Vagina (tissue), 2 donors: Measurements from ENCODE around the gene PSAPL1. TPM values are rescaled to one million over a fixed set of nuclear protein-coding genes. Genes with fewer than 3 reads are reported as not detected.

Source experiments
- DNase-seq, 2 donors: peaks; one replicate each; pipeline ENCODE4 v3.0.0-alpha.2; 2017; ENCODE audit errors: extremely low spot score in 2 of 2
- H3K27ac ChIP-seq: fragments of 200-600 bp; sonication (generic); one replicate; pipeline ENCODE4 v1.5.1; 2019
- H3K27me3 ChIP-seq: fragments of 200-600 bp; sonication (generic); one replicate; pipeline ENCODE4 v1.5.1; 2019
- H3K36me3 ChIP-seq, 2 donors: fragments of 200-600 bp; sonication (generic); one replicate each; pipeline ENCODE4 v1.5.1; 2017 to 2019
- H3K4me1 ChIP-seq: fragments of 200-600 bp; sonication (generic); one replicate; pipeline ENCODE4 v1.5.1; 2019
- H3K4me3 ChIP-seq, 2 donors: fragments of 200-600 bp; sonication (generic); 1 replicate in 1 of 2; 2 replicates in 1 of 2; pipeline ENCODE4 v1.5.1; 2016 to 2019
- H3K9me3 ChIP-seq: fragments of 200-600 bp; sonication (generic); one replicate; pipeline ENCODE4 v1.5.1; 2019
- CTCF ChIP-seq, 3 experiments: fragments of 450-650 bp in 2 of 3; fragments of 200-600 bp in 1 of 3; sonication (generic) in 1 of 3; IDR thresholded peaks; one replicate each; pipeline ENCODE4 v1.5.1; 2017 to 2019; ENCODE audit warnings: antibody characterized with exemption in 3 of 3, mild to moderate bottlenecking in 2 of 3, moderate library complexity in 2 of 3
- POLR2A ChIP-seq, 2 donors: fragments of 450-650 bp; IDR thresholded peaks; one replicate each; pipeline ENCODE4 v1.6.1; 2017; ENCODE audit warnings: antibody characterized with exemption in 2 of 2, mild to moderate bottlenecking in 2 of 2, moderate library complexity in 2 of 2
- POLR2AphosphoS5 ChIP-seq, 2 donors: sonication (generic); formaldehyde crosslinking; IDR thresholded peaks; one replicate each; pipeline ENCODE4 v1.9.0; 2017; ENCODE audit warnings: antibody characterized with exemption in 2 of 2, mild to moderate bottlenecking in 2 of 2, low read depth in 1 of 2; ENCODE audit not compliant: insufficient read depth in 1 of 2
- intact Hi-C: fragments of 100-400 bp; cut with DNase I; formaldehyde crosslinking; loops from one replicate; pipeline ENCODE4 v1.15.1; 2023
- total RNA-seq: library from RNA; depleted of rRNA; stranded (reverse); fragments of >200 nt; gene quantifications from one replicate; pipeline ENCODE4 v1.2.3, GENCODE V29; 2016

The PSAPL1 gene
- total RNA-seq, 1 donor from 2014 or later = not detected

DNA sequence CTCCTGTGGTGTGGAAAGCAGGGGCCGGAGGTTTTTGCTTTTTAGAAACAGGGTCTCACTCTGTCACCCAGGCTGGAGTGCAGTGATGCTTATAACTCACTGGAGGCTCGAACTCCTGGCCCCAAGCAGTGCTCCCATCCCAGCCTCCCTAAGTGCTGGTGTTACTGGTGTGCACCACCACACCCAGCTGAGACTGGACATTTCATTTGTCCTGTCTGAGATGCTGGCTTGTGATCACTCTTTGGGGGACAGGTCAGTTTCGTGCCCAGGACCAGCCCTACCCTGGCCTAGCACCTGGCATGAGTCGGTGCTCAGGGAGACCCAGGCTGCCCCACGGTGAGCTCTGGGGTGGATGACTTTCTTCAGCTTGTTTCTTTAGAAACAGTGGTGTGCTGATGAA lies 11.3 kb downstream of the PSAPL1 start:
- H3K27me3 ChIP-seq = no peaks in the 10 kb centered on the region
- no peak overlapping the region for H3K4me3 ChIP-seq
- no peak for DNase-seq
- H3K36me3 ChIP-seq = no peaks in the 10 kb centered on the region
- no peaks in the 10 kb centered on the region for H3K4me1 ChIP-seq
- TF ChIP-seq POLR2AphosphoS5 (IDR thresholded peaks at IDR 0.05; ENCODE audit: insufficient read depth in 1 of 2, low read depth in 1 of 2) (no peak), CTCF (IDR thresholded peaks at IDR 0.05) (no peak), POLR2A (IDR thresholded peaks at IDR 0.05) (no peak)
- H3K27ac ChIP-seq = no peak overlapping the region
- intact Hi-C loops = no loop called here
- no peaks in the 10 kb centered on the region for H3K9me3 ChIP-seq

DNA sequence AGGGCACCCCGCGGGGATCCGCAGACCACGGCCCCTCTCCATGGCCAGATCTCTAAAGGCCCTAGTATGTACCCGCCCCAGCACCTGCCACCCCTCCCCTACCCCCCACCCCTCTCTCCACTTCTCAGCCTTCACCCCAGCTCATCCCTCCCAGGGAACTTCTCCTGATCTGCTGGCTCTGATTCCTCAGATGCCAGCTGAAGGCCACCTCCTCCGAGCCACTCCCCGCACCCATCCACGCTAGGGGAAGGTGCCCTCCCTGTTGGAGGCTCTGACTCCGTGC lies 11.9 kb downstream of the PSAPL1 start:
- intact Hi-C loops = no loop called here
- Histone ChIP-seq H3K4me3 (no peak overlapping the region), H3K27me3 (no peaks in the 10 kb centered on the region), H3K9me3 (no peaks in the 10 kb centered on the region), H3K36me3 (no peaks in the 10 kb centered on the region), H3K27ac (no peak overlapping the region), H3K4me1 (no peaks in the 10 kb centered on the region)
- no peak for DNase-seq
- TF ChIP-seq POLR2A (IDR thresholded peaks at IDR 0.05) = no peak
- no peak for TF ChIP-seq POLR2AphosphoS5 (IDR thresholded peaks at IDR 0.05; ENCODE audit: insufficient read depth in 1 of 2, low read depth in 1 of 2)
- TF ChIP-seq CTCF (IDR thresholded peaks at IDR 0.05) = no peak

GRCh38 chr4:7422151-7422897 lies 12.4 kb downstream of the PSAPL1 start:
- H3K36me3 ChIP-seq = no peaks in the 10 kb centered on the region
- intact Hi-C loops = no loop called here
- H3K4me1 ChIP-seq = no peaks in the 10 kb centered on the region
- no peaks in the 10 kb centered on the region for H3K9me3 ChIP-seq
- TF ChIP-seq POLR2A (IDR thresholded peaks at IDR 0.05) (no peak), CTCF (IDR thresholded peaks at IDR 0.05) (no peak), POLR2AphosphoS5 (IDR thresholded peaks at IDR 0.05; ENCODE audit: insufficient read depth in 1 of 2, low read depth in 1 of 2) (no peak)
- H3K4me3 ChIP-seq = no peak overlapping the region
- H3K27ac ChIP-seq = no peak overlapping the region
- H3K27me3 ChIP-seq = no peaks in the 10 kb centered on the region
- DNase-seq = no peak

DNA sequence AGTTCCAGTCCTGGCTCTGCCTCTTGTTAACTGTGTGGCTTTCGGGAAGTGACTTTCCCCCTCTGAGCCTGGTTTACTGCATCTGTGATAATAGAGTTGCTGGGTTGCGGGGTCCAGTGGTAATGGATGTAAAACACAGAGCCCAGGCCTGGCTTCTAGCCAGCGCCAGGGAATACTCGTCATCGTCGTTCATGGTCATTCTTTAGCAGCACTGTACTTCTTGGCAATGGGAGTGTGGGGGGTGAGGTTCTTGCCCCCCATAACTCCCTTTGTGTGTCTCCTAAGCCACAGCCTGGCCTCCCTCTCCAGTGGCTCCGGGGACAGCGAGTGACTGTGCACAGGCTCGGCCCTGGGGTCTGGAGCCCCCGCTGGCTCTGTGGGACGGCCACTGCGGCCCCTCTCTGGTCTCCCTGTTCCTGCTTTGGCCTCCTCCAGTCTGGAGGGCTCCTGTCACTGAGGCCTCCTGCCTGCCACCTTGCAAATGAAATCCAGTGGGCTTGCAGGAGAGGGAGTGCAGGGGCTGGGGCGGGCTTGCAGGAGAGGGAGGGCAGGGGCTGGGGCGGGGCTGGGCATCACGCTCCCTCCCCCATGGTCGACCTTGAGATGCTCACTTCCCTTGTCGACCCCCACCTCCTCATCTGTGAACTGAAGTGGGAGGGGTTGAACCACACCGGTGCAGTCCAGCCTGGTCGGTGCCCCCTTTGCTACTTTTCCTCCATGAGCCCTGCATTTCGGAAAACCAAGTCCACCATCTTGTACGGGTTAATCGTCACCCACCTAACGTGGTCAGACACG lies 13.2 kb downstream of the PSAPL1 start:
- intact Hi-C loops = no loop called here
- Histone ChIP-seq H3K27me3 (no peaks in the 10 kb centered on the region), H3K4me3 (no peak overlapping the region), H3K27ac (no peak overlapping the region), H3K9me3 (no peaks in the 10 kb centered on the region), H3K4me1 (no peaks in the 10 kb centered on the region), H3K36me3 (no peaks in the 10 kb centered on the region)
- no peak for TF ChIP-seq CTCF (IDR thresholded peaks at IDR 0.05)
- no peak for TF ChIP-seq POLR2AphosphoS5 (IDR thresholded peaks at IDR 0.05; ENCODE audit: insufficient read depth in 1 of 2, low read depth in 1 of 2)
- no peak for TF ChIP-seq POLR2A (IDR thresholded peaks at IDR 0.05)
- DNase-seq = no peak

DNA sequence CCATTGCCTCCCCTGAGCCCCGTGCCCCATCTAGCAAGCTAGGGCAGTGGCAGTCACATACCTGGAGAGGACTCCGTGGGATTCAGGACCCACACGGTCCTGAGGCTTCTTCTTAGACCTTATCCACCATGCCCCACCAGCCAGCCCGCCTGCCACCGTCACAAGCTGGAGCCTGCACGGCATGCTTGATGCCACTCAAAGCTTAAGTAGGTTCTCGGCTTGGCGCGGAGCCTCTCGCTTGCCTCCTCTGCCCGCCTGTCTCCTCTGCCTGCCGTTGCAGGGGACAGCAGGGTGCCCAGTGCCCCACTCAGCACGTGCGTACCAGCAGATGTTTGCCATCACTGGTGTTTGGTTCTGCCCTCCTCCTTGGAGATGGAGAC lies 14.1 kb downstream of the PSAPL1 start:
- no peaks in the 10 kb centered on the region for H3K27me3 ChIP-seq
- H3K9me3 ChIP-seq = no peaks in the 10 kb centered on the region
- H3K4me3 ChIP-seq = no peak overlapping the region
- intact Hi-C loops = no loop called here
- H3K4me1 ChIP-seq = no peaks in the 10 kb centered on the region
- TF ChIP-seq CTCF (IDR thresholded peaks at IDR 0.05) (no peak), POLR2A (IDR thresholded peaks at IDR 0.05) (no peak), POLR2AphosphoS5 (IDR thresholded peaks at IDR 0.05; ENCODE audit: insufficient read depth in 1 of 2, low read depth in 1 of 2) (no peak)
- no peak overlapping the region for H3K27ac ChIP-seq
- H3K36me3 ChIP-seq = no peaks in the 10 kb centered on the region
- DNase-seq = no peak
